ENCODE measurements around the gene DOCK7.
"Not testable (repeated sequence)": the region's sequence is repeated elsewhere in the genome, so short reads cannot be mapped to it uniquely, and the experiment has no call there.

DOCK7 gene

GRCh38 chr1:62691062-62691844 is 3.1 kb upstream of the DOCK7 start:
- no peak for DNase-seq (ENCODE audit: low spot score)

- DNase-seq (ENCODE audit: low spot score) = no peak
Measured at GRCh38 chr1:62689524-62689923, 1.3 kb upstream of the DOCK7 start.

GRCh38 chr1:62688687-62689085 is 500 bp upstream of the DOCK7 start:
- DNase-seq (ENCODE audit: low spot score) = no peak

- DNase-seq (ENCODE audit: low spot score) = no peak
Measured at GRCh38 chr1:62687421-62687902, 724 bp downstream of the DOCK7 start.

GRCh38 chr1:62686822-62687221 is 1.4 kb downstream of the DOCK7 start:
- DNase-seq (ENCODE audit: low spot score) = no peak

- no peak for DNase-seq (ENCODE audit: low spot score)
Measured at GRCh38 chr1:62685431-62685859, 2.7 kb downstream of the DOCK7 start.

GRCh38 chr1:62682531-62682930 is 5.7 kb downstream of the DOCK7 start:
- no peak for DNase-seq (ENCODE audit: low spot score)

GRCh38 chr1:62680992-62681391 is 7.2 kb downstream of the DOCK7 start:
- not testable (repeated sequence) for DNase-seq (ENCODE audit: low spot score)

GRCh38 chr1:62677822-62678221 is 10.4 kb downstream of the DOCK7 start:
- not testable (repeated sequence) for DNase-seq (ENCODE audit: low spot score)

GRCh38 chr1:62676611-62677356 is 11.4 kb downstream of the DOCK7 start:
- DNase-seq (ENCODE audit: low spot score) = no peak

GRCh38 chr1:62673629-62674028 is 14.6 kb downstream of the DOCK7 start:
- no peak for DNase-seq (ENCODE audit: low spot score)

GRCh38 chr1:62672029-62672428 is 16.2 kb downstream of the DOCK7 start:
- no peak for DNase-seq (ENCODE audit: low spot score)

GRCh38 chr1:62654744-62655143 is 33.4 kb downstream of the DOCK7 start:
- no peak for DNase-seq (ENCODE audit: low spot score)

- no peak for DNase-seq (ENCODE audit: low spot score)
Measured at GRCh38 chr1:62652387-62652786, 35.8 kb downstream of the DOCK7 start.

GRCh38 chr1:62643283-62643682 is 44.9 kb downstream of the DOCK7 start:
- no peak for DNase-seq (ENCODE audit: low spot score)

- DNase-seq (ENCODE audit: low spot score) = no peak
Measured at GRCh38 chr1:62637392-62638105, 50.6 kb downstream of the DOCK7 start.

GRCh38 chr1:62628506-62628905 is 59.7 kb downstream of the DOCK7 start:
- no peak for DNase-seq (ENCODE audit: low spot score)

- no peak for DNase-seq (ENCODE audit: low spot score)
Measured at GRCh38 chr1:62625415-62625814, 62.8 kb downstream of the DOCK7 start.

- peak; percentile 9 for DNase-seq (ENCODE audit: low spot score)
Measured at GRCh38 chr1:62621907-62622306, 66.3 kb downstream of the DOCK7 start.

- DNase-seq (ENCODE audit: low spot score) = no peak
Measured at GRCh38 chr1:62613890-62614289, 74.3 kb downstream of the DOCK7 start.

GRCh38 chr1:62613325-62613727 is 74.9 kb downstream of the DOCK7 start:
- DNase-seq (ENCODE audit: low spot score) = no peak

GRCh38 chr1:62612770-62613169 is 75.4 kb downstream of the DOCK7 start:
- DNase-seq (ENCODE audit: low spot score) = no peak

- DNase-seq (ENCODE audit: low spot score) = not testable (repeated sequence)
Measured at GRCh38 chr1:62610588-62610987, 77.6 kb downstream of the DOCK7 start.
